Esophagus squamous epithelium (tissue), 5 donors: Measurements from ENCODE around the gene RNF150. TPM values are rescaled to one million over a fixed set of nuclear protein-coding genes. Genes with fewer than 3 reads are reported as not detected.

Experiments used
- DNase-seq: peaks from one replicate; lab custom pipeline; 2025; lab: John Stamatoyannopoulos, UW
- H3K27ac ChIP-seq, 4 donors: fragments of 200-600 bp; sonication (generic); one replicate each; pipeline ENCODE4 v1.5.1; 2016 to 2019; ENCODE audit warnings: mild to moderate bottlenecking in 1 of 4
- H3K27me3 ChIP-seq, 4 donors: fragments of 200-600 bp; sonication (generic); 1 replicate in 3 of 4; 2 replicates in 1 of 4; pipeline versions ENCODE4 v1.5.1 to v1.6.0; 2017 to 2021; ENCODE audit warnings: antibody characterized with exemption in 1 of 4
- H3K36me3 ChIP-seq, 3 donors: fragments of 200-600 bp; sonication (generic); one replicate each; pipeline ENCODE4 v1.5.1; 2016 to 2019
- H3K4me1 ChIP-seq, 3 donors: fragments of 200-600 bp; sonication (generic); one replicate each; pipeline ENCODE4 v1.5.1; 2017 to 2019
- H3K4me3 ChIP-seq, 4 donors: fragments of 200-600 bp; sonication (generic); 1 replicate in 3 of 4; 2 replicates in 1 of 4; pipeline ENCODE4 v1.5.1; 2016 to 2019; ENCODE audit warnings: mild to moderate bottlenecking in 2 of 4, moderate library complexity in 1 of 4
- H3K9me3 ChIP-seq, 3 donors: fragments of 200-600 bp; sonication (generic); one replicate each; pipeline ENCODE4 v1.5.1; 2016 to 2019
- CTCF ChIP-seq, 6 experiments: fragments of 450-650 bp in 4 of 6; fragments of 200-600 bp in 2 of 6; sonication (generic) in 2 of 6; IDR thresholded peaks; one replicate each; pipeline ENCODE4 v1.5.1; 2016 to 2019; ENCODE audit warnings: antibody characterized with exemption in 6 of 6, mild to moderate bottlenecking in 4 of 6, moderate library complexity in 4 of 6
- POLR2A ChIP-seq, 4 donors: fragments of 450-650 bp; IDR thresholded peaks; one replicate each; pipeline ENCODE4 v1.6.1; 2017; ENCODE audit warnings: antibody characterized with exemption in 4 of 4, mild to moderate bottlenecking in 4 of 4, moderate library complexity in 3 of 4
- WGBS, 2 donors: methylation state at CpG; one replicate each; pipeline ENCODE4 v1.1.5; 2018; 5-methylcytosine and 5-hydroxymethylcytosine counted together
- intact Hi-C: fragments of 100-400 bp; cut with DNase I; formaldehyde crosslinking; loops from one replicate; pipeline ENCODE4 v1.15.0; 2022
- total RNA-seq, 4 donors: library from RNA; depleted of rRNA; stranded (reverse); fragments of >200 nt; gene quantifications; one replicate each; pipeline ENCODE4 v1.1.0, GENCODE V29; 2016
- donor health status: DM: yes; HTN: yes; CAD: no.

RNF150 gene
- total RNA-seq, 4 donors from 2014 or later = 0.23 to 6.7 (median 4.5) TPM

GRCh38 chr4:140861359-140862176 lies 271.7 kb downstream of the RNF150 start:
- intact Hi-C loops = loop anchor here (10.0 kb wide), 1 partner anchor 273 kb away; the partner anchor contains the start of gene RNF150
- H3K27ac ChIP-seq = no peak overlapping the region
- no peak overlapping the region for H3K4me3 ChIP-seq
- 30 to 38% methylated on average over 7 of the region's 7 CpGs for WGBS, 2 donors
- no peak for TF ChIP-seq POLR2A (IDR thresholded peaks at IDR 0.05)
- TF ChIP-seq CTCF (IDR thresholded peaks at IDR 0.05) = peak; percentile 67 to 82 (median 72)
- no peaks in the 10 kb centered on the region for H3K36me3 ChIP-seq
- no peak for DNase-seq
- no peaks in the 10 kb centered on the region for H3K9me3 ChIP-seq
- peaks cover 0 to 11% (median 4%) of the 10 kb centered on the region in 3 donors for H3K4me1 ChIP-seq
- no peaks in the 10 kb centered on the region for H3K27me3 ChIP-seq

- TF ChIP-seq CTCF (IDR thresholded peaks at IDR 0.05) (no peak), POLR2A (IDR thresholded peaks at IDR 0.05) (no peak)
- Histone ChIP-seq H3K9me3 (no peaks in the 10 kb centered on the region), H3K27me3 (no peaks in the 10 kb centered on the region), H3K4me3 (no peak overlapping the region), H3K4me1 (peaks cover 3 to 38% (median 16%) of the 10 kb centered on the region in 3 donors), H3K36me3 (no peaks in the 10 kb centered on the region), H3K27ac (peak overlapping the region in 1 of 4 donors; percentile 2)
- 33 to 59% methylated on average over 2 to 3 of the region's 3 CpGs for WGBS, 2 donors
- intact Hi-C loops = loop anchor here (10.0 kb wide), 2 partner anchors 254 to 334 kb away; partner anchors contain the start of gene ELMOD2
- no peak for DNase-seq
These were observed 274.4 kb downstream of the RNF150 start for GRCh38 chr4:140858897-140859296.

DNA sequence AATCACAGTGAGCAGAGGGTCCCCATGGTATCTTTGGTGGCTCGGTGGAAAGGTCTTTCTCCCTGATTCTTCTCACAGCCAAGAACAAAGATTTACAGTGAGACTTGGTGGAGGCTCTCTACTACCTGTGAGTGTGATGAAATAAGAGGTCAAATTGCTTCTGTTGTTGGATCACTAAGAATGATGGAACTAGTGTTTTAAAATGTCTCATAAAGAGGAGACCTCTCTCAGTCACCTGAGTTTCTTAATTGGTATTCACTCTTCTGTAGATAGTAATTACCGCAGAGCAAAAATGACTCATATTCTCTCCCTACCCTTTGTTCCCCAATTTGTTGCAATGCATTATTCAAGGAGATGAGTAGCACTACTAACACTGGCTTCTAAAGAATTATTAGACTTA lies 276.2 kb downstream of the RNF150 start:
- peak overlapping the region; percentile 49 to 76 (median 70) for H3K27ac ChIP-seq
- H3K27me3 ChIP-seq = no peaks in the 10 kb centered on the region
- WGBS, 2 donors = 41 to 46% methylated on average over 1 to 2 of the region's 2 CpGs
- no peak for DNase-seq
- H3K36me3 ChIP-seq = no peaks in the 10 kb centered on the region
- H3K9me3 ChIP-seq = no peaks in the 10 kb centered on the region
- TF ChIP-seq CTCF (IDR thresholded peaks at IDR 0.05) = no peak
- TF ChIP-seq POLR2A (IDR thresholded peaks at IDR 0.05) = no peak
- H3K4me1 ChIP-seq = peaks cover 3 to 38% (median 16%) of the 10 kb centered on the region in 3 donors
- intact Hi-C loops = loop anchor here (10.0 kb wide), 2 partner anchors 252 to 332 kb away; partner anchors contain the start of gene ELMOD2
- H3K4me3 ChIP-seq = no peak overlapping the region

- Histone ChIP-seq H3K27ac (peak overlapping the region; percentile 49 to 76 (median 70)), H3K4me3 (no peak overlapping the region), H3K9me3 (no peaks in the 10 kb centered on the region), H3K27me3 (no peaks in the 10 kb centered on the region), H3K36me3 (no peaks in the 10 kb centered on the region), H3K4me1 (peaks cover 3 to 38% (median 16%) of the 10 kb centered on the region in 3 donors)
- intact Hi-C loops = loop anchor here (10.0 kb wide), 2 partner anchors 252 to 332 kb away; partner anchors contain the start of gene ELMOD2
- TF ChIP-seq CTCF (IDR thresholded peaks at IDR 0.05) = no peak
- TF ChIP-seq POLR2A (IDR thresholded peaks at IDR 0.05) = no peak
- WGBS, 2 donors = 32% methylated on average over 5 to 6 of the region's 6 CpGs
- no peak for DNase-seq
These were observed 276.6 kb downstream of the RNF150 start for GRCh38 chr4:140856621-140857062.

- intact Hi-C loops = loop anchor here (10.0 kb wide), 2 partner anchors 249 to 329 kb away; partner anchors contain the start of gene ELMOD2
- no peaks in the 10 kb centered on the region for H3K9me3 ChIP-seq
These were observed 279.1 kb downstream of the RNF150 start for GRCh38 chr4:140854168-140854567.

More at GRCh38 chr4:140854168-140854567, 279.1 kb downstream of the RNF150 start:
- no peaks in the 10 kb centered on the region for H3K27me3 ChIP-seq
- no peaks in the 10 kb centered on the region for H3K36me3 ChIP-seq
- H3K4me1 ChIP-seq = peaks cover 3 to 41% (median 16%) of the 10 kb centered on the region in 3 donors
- TF ChIP-seq POLR2A (IDR thresholded peaks at IDR 0.05) (no peak), CTCF (IDR thresholded peaks at IDR 0.05) (no peak)
- H3K4me3 ChIP-seq = no peak overlapping the region
- 40 to 49% methylated on average over 2 of the region's 2 CpGs for WGBS, 2 donors
- DNase-seq = no peak
- no peak overlapping the region for H3K27ac ChIP-seq
